Measurements from ENCODE around the gene TGFBR1.

- no peak for TF ChIP-seq EZH2 (IDR thresholded peaks at IDR 0.05)
- TF ChIP-seq POLR2AphosphoS5 (IDR thresholded peaks at IDR 0.05; ENCODE audit: borderline replicate concordance, low read depth, low read length): no peak
- TF ChIP-seq FOXP2 (optimal IDR thresholded peaks at IDR 0.05; ENCODE audit: control extremely low read depth, extremely low read length, insufficient read depth): no peak
Measured at GRCh38 chr9:99109522-99109921, 4.6 kb downstream of the TGFBR1 start.
